Measurements from ENCODE around the gene PLPP2.

DNA sequence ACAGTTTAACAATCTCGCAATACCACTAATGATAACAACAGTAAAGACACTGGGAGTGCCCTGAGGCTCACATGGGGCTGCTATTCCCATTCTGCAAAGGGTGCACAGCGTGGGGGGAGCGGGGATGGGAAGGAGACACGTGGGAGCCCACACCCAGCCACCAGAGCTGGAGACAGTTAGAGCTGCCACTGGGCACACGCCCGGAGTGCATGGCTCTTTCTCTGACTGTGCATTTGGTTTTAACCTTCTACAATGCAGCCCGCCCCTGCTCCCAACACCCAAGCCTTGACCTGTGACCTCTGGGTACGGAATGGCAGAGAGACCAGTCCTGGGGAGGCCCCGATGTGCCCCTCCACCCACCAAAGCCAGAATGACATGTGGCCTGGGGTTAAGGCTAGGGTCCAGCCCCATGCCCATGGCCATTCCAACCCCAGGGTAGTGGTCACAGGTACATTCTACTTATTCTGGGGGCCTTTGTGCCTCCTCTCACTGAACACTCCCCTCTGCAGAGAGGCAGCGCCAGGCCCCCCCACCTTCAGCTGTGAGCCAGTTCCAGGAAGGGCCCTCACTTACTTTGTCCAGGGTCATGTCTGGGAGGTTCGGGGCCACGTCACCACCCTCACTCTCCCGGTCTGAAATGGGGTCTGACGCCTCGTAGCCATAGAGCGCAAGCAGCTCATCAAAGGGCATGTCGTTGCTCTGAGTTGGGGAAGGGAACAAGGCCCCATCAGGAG, 36.3 kb upstream of the PLPP2 start:
- TF ChIP-seq, protein P1, sequence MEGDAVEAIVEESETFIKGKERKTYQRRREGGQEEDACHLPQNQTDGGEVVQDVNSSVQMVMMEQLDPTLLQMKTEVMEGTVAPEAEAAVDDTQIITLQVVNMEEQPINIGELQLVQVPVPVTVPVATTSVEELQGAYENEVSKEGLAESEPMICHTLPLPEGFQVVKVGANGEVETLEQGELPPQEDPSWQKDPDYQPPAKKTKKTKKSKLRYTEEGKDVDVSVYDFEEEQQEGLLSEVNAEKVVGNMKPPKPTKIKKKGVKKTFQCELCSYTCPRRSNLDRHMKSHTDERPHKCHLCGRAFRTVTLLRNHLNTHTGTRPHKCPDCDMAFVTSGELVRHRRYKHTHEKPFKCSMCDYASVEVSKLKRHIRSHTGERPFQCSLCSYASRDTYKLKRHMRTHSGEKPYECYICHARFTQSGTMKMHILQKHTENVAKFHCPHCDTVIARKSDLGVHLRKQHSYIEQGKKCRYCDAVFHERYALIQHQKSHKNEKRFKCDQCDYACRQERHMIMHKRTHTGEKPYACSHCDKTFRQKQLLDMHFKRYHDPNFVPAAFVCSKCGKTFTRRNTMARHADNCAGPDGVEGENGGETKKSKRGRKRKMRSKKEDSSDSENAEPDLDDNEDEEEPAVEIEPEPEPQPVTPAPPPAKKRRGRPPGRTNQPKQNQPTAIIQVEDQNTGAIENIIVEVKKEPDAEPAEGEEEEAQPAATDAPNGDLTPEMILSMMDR (IDR thresholded peaks at IDR 0.05), result no peak
- TF ChIP-seq SIN3A (IDR thresholded peaks at IDR 0.05; ENCODE audit: borderline replicate concordance, insufficient read depth, low read depth, low read length) (no peak), POLR2AphosphoS5 (IDR thresholded peaks at IDR 0.05; ENCODE audit: low read depth, low read length) (no peak), REST (IDR thresholded peaks at IDR 0.05; ENCODE audit: insufficient read depth in 1 of 2, low read depth in 2 of 2, low read length in 1 of 2) (no peak)
